DOHH2 (cell line): ENCODE measurements around the gene HYOU1.

Experiments used
- CTCF ChIP-seq: fragments of 200-600 bp; sonication (generic); IDR thresholded peaks from one replicate; pipeline ENCODE4 v1.5.1; 2014; ENCODE audit warnings: antibody characterized with exemption, mild to moderate bottlenecking, low read depth, low read length; ENCODE audit not compliant: poor library complexity, severe bottlenecking
- EZH2phosphoT487 ChIP-seq: fragments of 200-600 bp; sonication (generic); IDR thresholded peaks from 2 replicates; pipeline ENCODE4 v1.6.1; 2017; ENCODE audit warnings: borderline replicate concordance, mild to moderate bottlenecking, antibody characterized with exemption, low read length, moderate library complexity, mixed read lengths

- TF ChIP-seq CTCF (peak; percentile 6), EZH2phosphoT487 (no peak)
These were observed 38.3 kb upstream of the HYOU1 start for GRCh38 chr11:119095066-119095880.
